IMR-90 (cell line): Measurements from ENCODE around the gene RASAL1.

ENCODE experiments used
- BHLHE40 ChIP-seq: fragments of 150-350 bp; IDR thresholded peaks from 2 replicates; pipeline ENCODE4 v1.6.1; 2016; ENCODE audit warnings: mild to moderate bottlenecking, low read depth, low read length
- CEBPB ChIP-seq: IDR thresholded peaks from 2 replicates; pipeline ENCODE4 v1.6.1; 2012; ENCODE audit warnings: low read depth, low read length, improper control_type of control experiment
- CHD1 ChIP-seq: IDR thresholded peaks from 2 replicates; pipeline ENCODE4 v1.6.1; 2012; ENCODE audit warnings: low read depth, low read length, improper control_type of control experiment
- CTCF ChIP-seq: conservative IDR thresholded peaks from 2 replicates; pipeline ENCODE4 v1.5.1; 2012; ENCODE audit warnings: mild to moderate bottlenecking, low read depth, low read length, improper control_type of control experiment
- MAFK ChIP-seq: IDR thresholded peaks from 2 replicates; pipeline ENCODE4 v1.6.1; 2012; ENCODE audit warnings: low read depth, low read length, improper control_type of control experiment
- MAZ ChIP-seq: IDR thresholded peaks from 2 replicates; pipeline ENCODE4 v1.6.1; 2012; ENCODE audit warnings: low read depth, mild to moderate bottlenecking, low read length, improper control_type of control experiment, moderate library complexity, borderline replicate concordance
- POLR2A ChIP-seq: IDR thresholded peaks from 2 replicates; pipeline ENCODE4 v1.6.1; 2012; ENCODE audit warnings: mild to moderate bottlenecking, low read depth, low read length
- RAD21 ChIP-seq: IDR thresholded peaks from 2 replicates; pipeline ENCODE4 v1.6.1; 2012; ENCODE audit warnings: low read length, improper control_type of control experiment
- RCOR1 ChIP-seq: IDR thresholded peaks from 2 replicates; pipeline ENCODE4 v1.6.1; 2012; ENCODE audit warnings: mild to moderate bottlenecking, low read length, improper control_type of control experiment; ENCODE audit not compliant: insufficient replicate concordance
- RFX5 ChIP-seq: IDR thresholded peaks from 2 replicates; pipeline ENCODE4 v1.8.0; 2012; ENCODE audit warnings: low read depth, mild to moderate bottlenecking, low read length, moderate library complexity
- SMC3 ChIP-seq: fragments of 150-350 bp; IDR thresholded peaks from 2 replicates; pipeline ENCODE4 v1.6.1; 2016; ENCODE audit warnings: low read depth, mild to moderate bottlenecking, antibody characterized with exemption, low read length, moderate library complexity
- USF2 ChIP-seq: fragments of 150-350 bp; IDR thresholded peaks from 2 replicates; pipeline ENCODE4 v1.6.1; 2017; ENCODE audit warnings: mild to moderate bottlenecking, antibody characterized with exemption, low read length, low read depth

GRCh38 chr12:113050795-113051194 is 84.8 kb downstream of the RASAL1 start:
- TF ChIP-seq CTCF = no peak
- TF ChIP-seq POLR2A = no peak
- no peak for TF ChIP-seq CEBPB
- TF ChIP-seq MAFK = no peak
- no peak for TF ChIP-seq USF2
- TF ChIP-seq BHLHE40 = no peak
- no peak for TF ChIP-seq SMC3
- no peak for TF ChIP-seq CHD1
- TF ChIP-seq RCOR1 = no peak
- no peak for TF ChIP-seq MAZ
- TF ChIP-seq RAD21 = no peak
- TF ChIP-seq RFX5 = no peak
